PFSK-1 (cell line): Measurements from ENCODE around the gene ANKRD10.

ENCODE experiments used
- FOXP2 ChIP-seq: optimal IDR thresholded peaks from 2 replicates; pipeline ENCODE3; 2011; ENCODE audit warnings: borderline replicate concordance, control low read depth, inconsistent platforms; ENCODE audit not compliant: insufficient read depth; ENCODE audit errors: extremely low read length, extremely low read depth
- POLR2AphosphoS5 ChIP-seq: IDR thresholded peaks from 2 replicates; pipeline ENCODE4 v1.6.1; 2012; ENCODE audit warnings: low read depth, mild to moderate bottlenecking, control low read depth, low read length, moderate library complexity
- REST ChIP-seq, 2 experiments: IDR thresholded peaks; 2 replicates each; pipeline versions ENCODE4 v1.6.1 to v1.8.0; 2011 to 2012; ENCODE audit warnings: low read depth in 2 of 2, low read length in 2 of 2, control low read depth in 1 of 2, inconsistent platforms in 1 of 2, mild to moderate bottlenecking in 1 of 2, moderate library complexity in 1 of 2; ENCODE audit not compliant: insufficient read depth in 1 of 2
- SIN3A ChIP-seq: IDR thresholded peaks from 2 replicates; pipeline ENCODE4 v1.6.1; 2012; ENCODE audit warnings: mild to moderate bottlenecking, low read length, moderate library complexity, borderline replicate concordance; ENCODE audit not compliant: insufficient read depth
- TAF1 ChIP-seq: IDR thresholded peaks from 2 replicates; pipeline ENCODE4 v1.6.1; 2012; ENCODE audit warnings: low read length, control low read depth, borderline replicate concordance; ENCODE audit not compliant: insufficient read depth

Gene ANKRD10

GRCh38 chr13:110880627-110881026 lies 34.2 kb downstream of the ANKRD10 start:
- TF ChIP-seq POLR2AphosphoS5 (no peak), TAF1 (no peak), REST (IDR thresholded peaks at IDR 0.05; ENCODE audit: insufficient read depth in 1 of 2, low read depth in 2 of 2, low read length in 2 of 2) (no peak), SIN3A (no peak), FOXP2 (no peak)

GRCh38 chr13:110879482-110879881 lies 35.4 kb downstream of the ANKRD10 start:
- TF ChIP-seq POLR2AphosphoS5 (no peak), FOXP2 (no peak), TAF1 (no peak), SIN3A (no peak)

GRCh38 chr13:110877737-110878258 lies 37.1 kb downstream of the ANKRD10 start:
- TF ChIP-seq POLR2AphosphoS5 (no peak), TAF1 (no peak), REST (IDR thresholded peaks at IDR 0.05; ENCODE audit: insufficient read depth in 1 of 2, low read depth in 2 of 2, low read length in 2 of 2) (peak in 1 of 2 experiments; percentile 42; a peak in 1 of 4 replicates)

GRCh38 chr13:110876609-110877008 lies 38.3 kb downstream of the ANKRD10 start:
- TF ChIP-seq REST (IDR thresholded peaks at IDR 0.05; ENCODE audit: insufficient read depth in 1 of 2, low read depth in 2 of 2, low read length in 2 of 2) (no peak), TAF1 (no peak), POLR2AphosphoS5 (no peak), SIN3A (no peak), FOXP2 (no peak)

GRCh38 chr13:110875241-110875640 lies 39.6 kb downstream of the ANKRD10 start:
- no peak for TF ChIP-seq TAF1
- TF ChIP-seq REST (IDR thresholded peaks at IDR 0.05; ENCODE audit: insufficient read depth in 1 of 2, low read depth in 2 of 2, low read length in 2 of 2) = no peak
- TF ChIP-seq SIN3A = no peak
